Right renal pelvis (tissue), 4 donors: ENCODE results near the gene TNNC1. TPM values are rescaled to one million over a fixed set of nuclear protein-coding genes. Genes with fewer than 3 reads are reported as not detected.

Experiments
- DNase-seq, 4 donors: peaks; one replicate each; pipeline ENCODE4 v3.0.0-alpha.2; 2013; ENCODE audit warnings: low read depth in 4 of 4, low spot score in 3 of 4, missing footprints in 1 of 4
- polyA plus RNA-seq, 4 donors: library from polyadenylated mRNA; unstranded; fragments of 120-200 nt; gene quantifications; one replicate each; pipeline ENCODE4 v1.2.1, GENCODE V29; 2013; ENCODE audit not compliant: insufficient read length in 4 of 4

Gene TNNC1
- 1 to 10 TPM; 4.3 to 8.2 (median 6.6) TPM for polyA plus RNA-seq

GRCh38 chr3:52453496-52454249, at the start of gene TNNC1:
Gene TNNC1, minus strand, starts transcription at chr3:52454041. Its CDS starts 26 bp downstream, at chr3:52454015.
- DNase-seq, result no peak

GRCh38 chr3:52502808-52503350, 49.0 kb upstream of the TNNC1 start:
- DNase-seq, result no peak

- no peak for DNase-seq
Observed at GRCh38 chr3:52502001-52502400, 48.2 kb upstream of the TNNC1 start.

- no peak for DNase-seq
Observed at GRCh38 chr3:52501046-52501445, 47.2 kb upstream of the TNNC1 start.

GRCh38 chr3:52498137-52499054, 44.6 kb upstream of the TNNC1 start:
- DNase-seq, result no peak

- DNase-seq, result no peak
Observed at GRCh38 chr3:52495777-52496602, 42.1 kb upstream of the TNNC1 start.

GRCh38 chr3:52494886-52495495, 41.1 kb upstream of the TNNC1 start, which contains the start of gene STAB1:
Gene STAB1, plus strand, starts transcription at chr3:52495338. Its CDS starts 76 bp downstream, at chr3:52495414.
- no peak for DNase-seq

- no peak for DNase-seq
Observed at GRCh38 chr3:52494445-52494844, 40.6 kb upstream of the TNNC1 start.

- no peak for DNase-seq
Observed at GRCh38 chr3:52493232-52494017, 39.6 kb upstream of the TNNC1 start.

- no peak for DNase-seq
Observed at GRCh38 chr3:52492059-52492458, 38.2 kb upstream of the TNNC1 start.

GRCh38 chr3:52490939-52491526, 37.2 kb upstream of the TNNC1 start:
- no peak for DNase-seq

GRCh38 chr3:52490035-52490938, 36.4 kb upstream of the TNNC1 start:
- no peak for DNase-seq

GRCh38 chr3:52489453-52489852, 35.6 kb upstream of the TNNC1 start:
- no peak for DNase-seq

- no peak for DNase-seq
Observed at GRCh38 chr3:52488746-52489145, 34.9 kb upstream of the TNNC1 start.

- DNase-seq, result no peak
Observed at GRCh38 chr3:52487788-52488691, 34.2 kb upstream of the TNNC1 start.

GRCh38 chr3:52487050-52487787, 33.4 kb upstream of the TNNC1 start:
- no peak for DNase-seq
